B cell (primary cell): ENCODE data around the gene XYLB. TPM values are rescaled to one million over a fixed set of nuclear protein-coding genes. Genes with fewer than 3 reads are reported as not detected.

Experiments
- ATAC-seq: fragments of 200-7000 bp; cut with Tn5 transposase; one replicate; pipeline ENCODE4 v1.10.0; 2021; ENCODE audit warnings: low read depth, mild to moderate bottlenecking, moderate number of reproducible peaks, moderate library complexity
- CTCF ChIA-PET: fragments of 350-600 bp; sonication (Branson Sonifier 250); formaldehyde crosslinking; loops from one replicate; lab custom pipeline; 2021; ENCODE audit warnings: antibody characterized with exemption, inconsistent platforms; lab: Charles Lee
- POLR2A ChIA-PET: fragments of 350-600 bp; sonication (Branson Sonifier 250); formaldehyde crosslinking; loops from one replicate; lab custom pipeline; 2021; ENCODE audit warnings: antibody characterized with exemption; lab: Charles Lee
- DNase-seq: peaks from one replicate; pipeline ENCODE4 v3.0.0; 2013
- H2AFZ ChIP-seq: 2 replicates; pipeline ENCODE4 v1.6.1; 2012; ENCODE audit warnings: mild to moderate bottlenecking, low read depth, low read length; ENCODE audit not compliant: insufficient read depth, poor library complexity, severe bottlenecking
- H3K27ac ChIP-seq, 2 donors: 1 replicate in 1 of 2; 2 replicates in 1 of 2; pipeline ENCODE4 v1.5.1; 2012 to 2013; ENCODE audit warnings: low read length in 2 of 2, mild to moderate bottlenecking in 2 of 2, moderate library complexity in 1 of 2
- H3K27me3 ChIP-seq, 4 experiments: fragments of 200-600 bp in 1 of 4; sonication (generic) in 1 of 4; replicated peaks in 1 of 4; 1 replicate in 2 of 4; 2 replicates in 2 of 4; pipeline versions ENCODE4 v1.6.1 to v1.7.0; 2013 to 2016; ENCODE audit warnings: low read length in 3 of 4, mild to moderate bottlenecking in 2 of 4, mixed read lengths in 1 of 4, moderate library complexity in 1 of 4; ENCODE audit not compliant: insufficient read depth in 4 of 4, control insufficient read depth in 3 of 4; ENCODE audit errors: control extremely low read depth in 1 of 4
- H3K36me3 ChIP-seq, 2 experiments: replicated peaks in 1 of 2; 1 replicate in 1 of 2; 2 replicates in 1 of 2; pipeline versions ENCODE4 v1.6.1 to v1.7.1; 2013; ENCODE audit warnings: low read length in 1 of 2; ENCODE audit not compliant: insufficient read depth in 2 of 2, control insufficient read depth in 1 of 2; ENCODE audit errors: control extremely low read depth in 1 of 2, extremely low read depth in 1 of 2
- H3K4me1 ChIP-seq, 2 donors: fragments of 200-600 bp in 1 of 2; sonication (generic) in 1 of 2; 1 replicate in 1 of 2; 2 replicates in 1 of 2; pipeline versions ENCODE4 v1.5.1 to v1.6.1; 2013 to 2017; ENCODE audit warnings: low read length in 2 of 2; ENCODE audit not compliant: control insufficient read depth in 2 of 2, insufficient read depth in 2 of 2
- H3K4me2 ChIP-seq: replicated peaks from 2 replicates; pipeline ENCODE3; 2012; ENCODE audit warnings: mild to moderate bottlenecking, low read depth, low read length; ENCODE audit not compliant: poor library complexity, severe bottlenecking
- H3K4me3 ChIP-seq, 5 experiments: fragments of 200-600 bp in 1 of 5; sonication (generic) in 1 of 5; 1 replicate in 3 of 5; 2 replicates in 2 of 5; pipeline versions ENCODE4 v1.5.1 to v1.7.0; 2011 to 2016; ENCODE audit warnings: low read length in 4 of 5, mild to moderate bottlenecking in 4 of 5, low read depth in 2 of 5, control low read depth in 1 of 5, moderate library complexity in 1 of 5; ENCODE audit not compliant: insufficient read depth in 1 of 5; ENCODE audit errors: control extremely low read depth in 1 of 5, extremely low read depth in 1 of 5
- H3K79me2 ChIP-seq: fragments of 200-600 bp; sonication (generic); one replicate; pipeline ENCODE4 v1.6.0; 2016; ENCODE audit warnings: low read length; ENCODE audit not compliant: control insufficient read depth, insufficient read depth
- H3K9ac ChIP-seq: fragments of 200-600 bp; sonication (generic); 2 replicates; pipeline ENCODE4 v1.6.1; 2017; ENCODE audit warnings: mild to moderate bottlenecking, low read length, moderate library complexity
- H3K9me3 ChIP-seq, 3 donors: one replicate each; pipeline versions ENCODE4 v1.6.1 to v1.7.1; 2013; ENCODE audit warnings: low read length in 2 of 3; ENCODE audit not compliant: control insufficient read depth in 2 of 3, insufficient read depth in 1 of 3; ENCODE audit errors: control extremely low read depth in 1 of 3
- H4K20me1 ChIP-seq: 2 replicates; pipeline ENCODE4 v1.6.0; 2012; ENCODE audit warnings: mild to moderate bottlenecking, low read length; ENCODE audit not compliant: insufficient read depth, control insufficient read depth, poor library complexity, severe bottlenecking
- H3K27ac Mint-ChIP-seq: one replicate; pipeline ENCODE4 v1.8.0; 2021; ENCODE audit warnings: mixed read lengths
- H3K27me3 Mint-ChIP-seq: one replicate; pipeline ENCODE4 v1.8.0; 2021; ENCODE audit warnings: mixed read lengths
- H3K4me1 Mint-ChIP-seq: one replicate; pipeline ENCODE4 v1.8.0; 2021; ENCODE audit warnings: mixed read lengths
- H3K4me3 Mint-ChIP-seq: one replicate; pipeline ENCODE4 v1.8.0; 2021; ENCODE audit warnings: mixed read lengths
- H3K9me3 Mint-ChIP-seq: one replicate; pipeline ENCODE4 v1.8.0; 2022; ENCODE audit warnings: mixed read lengths; ENCODE audit not compliant: insufficient read depth
- EZH2 ChIP-seq: IDR thresholded peaks from 2 replicates; pipeline ENCODE4 v1.6.1; 2012; ENCODE audit warnings: borderline replicate concordance, low read depth, mild to moderate bottlenecking, moderate library complexity, low read length; ENCODE audit not compliant: insufficient read depth, poor library complexity, severe bottlenecking
- WGBS: methylation state at CpG from one replicate; pipeline ENCODE4 v1.1.5; 2013; ENCODE audit warnings: missing lambda C conversion rate; ENCODE audit not compliant: insufficient coverage; 5-methylcytosine and 5-hydroxymethylcytosine counted together
- intact Hi-C: fragments of 100-400 bp; cut with micrococcal nuclease; formaldehyde crosslinking; loops from one replicate; pipeline ENCODE4 v1.10.0; 2022
- polyA plus RNA-seq: library from polyadenylated mRNA; depleted of rRNA; stranded (reverse); fragments of >200 nt; gene quantifications from 2 replicates; pipeline ENCODE4 v1.2.3, GENCODE V29; 2012
- total RNA-seq, 2 donors: library from RNA; stranded (reverse); fragments of 120-200 nt in 1 of 2; gene quantifications; 1 replicate in 1 of 2; 2 replicates in 1 of 2; pipeline versions ENCODE4 v1.2.3 to v1.2.4, GENCODE V29; 2013 to 2022
- TF ChIP-seq, protein P1 (sequence below): fragments of 200-600 bp; IDR thresholded peaks from one replicate; pipeline ENCODE4 v1.8.0; 2022; ENCODE audit warnings: antibody characterized with exemption, mild to moderate bottlenecking

Gene XYLB
- total and polyA plus RNA-seq, 2 donors (not counting 1 experiment from before 2014, with no cell fraction given) = 0.19 to 0.71 TPM

DNA sequence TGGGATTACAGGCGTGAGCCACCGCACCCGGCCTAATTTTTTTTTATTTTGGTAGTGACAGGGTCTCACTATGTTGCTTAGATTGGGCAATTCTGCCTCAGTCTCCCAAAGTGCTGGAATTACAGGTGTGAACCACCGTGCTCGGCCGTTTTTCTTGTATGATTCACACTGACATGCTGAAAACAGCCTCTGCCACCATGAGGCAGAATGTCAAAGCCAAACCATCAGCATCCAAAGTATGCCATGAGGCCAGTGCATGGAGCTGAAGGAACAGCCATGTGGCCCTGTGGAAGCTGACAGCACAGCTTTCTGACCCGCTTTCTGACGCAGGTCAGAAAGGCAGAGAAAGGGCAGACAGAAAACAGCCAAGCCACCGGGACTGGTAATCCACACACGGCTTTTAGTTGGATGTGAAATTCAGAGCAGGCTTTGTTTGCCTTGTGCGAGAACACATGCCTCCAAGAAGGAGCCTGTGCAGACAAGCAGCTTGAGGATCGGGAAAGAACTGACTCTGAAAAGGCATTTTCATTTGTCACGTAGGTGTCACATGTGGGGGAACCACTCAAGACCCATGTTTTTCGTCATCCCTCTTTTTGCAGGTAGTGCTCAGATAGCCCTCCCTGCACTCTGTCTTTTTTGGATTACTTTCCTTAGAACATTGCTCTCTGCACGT lies 25.1 kb downstream of the XYLB start:
- no peaks in the 10 kb centered on the region for H3K4me1 ChIP-seq
- 89% methylated on average over 14 of the region's 15 CpGs for WGBS
- H3K4me1 Mint-ChIP-seq = no peaks in the 10 kb centered on the region
- H3K9ac ChIP-seq = no peak overlapping the region
- no peaks in the 10 kb centered on the region for H3K27me3 ChIP-seq
- H3K4me2 ChIP-seq = no peak overlapping the region
- ATAC-seq (no peak), DNase-seq (no peak)
- H3K27ac Mint-ChIP-seq = no peak overlapping the region
- H4K20me1 ChIP-seq = no peaks in the 10 kb centered on the region
- H3K27ac ChIP-seq = no peak overlapping the region
- intact Hi-C loops = no loop called here
- TF ChIP-seq, protein P1, sequence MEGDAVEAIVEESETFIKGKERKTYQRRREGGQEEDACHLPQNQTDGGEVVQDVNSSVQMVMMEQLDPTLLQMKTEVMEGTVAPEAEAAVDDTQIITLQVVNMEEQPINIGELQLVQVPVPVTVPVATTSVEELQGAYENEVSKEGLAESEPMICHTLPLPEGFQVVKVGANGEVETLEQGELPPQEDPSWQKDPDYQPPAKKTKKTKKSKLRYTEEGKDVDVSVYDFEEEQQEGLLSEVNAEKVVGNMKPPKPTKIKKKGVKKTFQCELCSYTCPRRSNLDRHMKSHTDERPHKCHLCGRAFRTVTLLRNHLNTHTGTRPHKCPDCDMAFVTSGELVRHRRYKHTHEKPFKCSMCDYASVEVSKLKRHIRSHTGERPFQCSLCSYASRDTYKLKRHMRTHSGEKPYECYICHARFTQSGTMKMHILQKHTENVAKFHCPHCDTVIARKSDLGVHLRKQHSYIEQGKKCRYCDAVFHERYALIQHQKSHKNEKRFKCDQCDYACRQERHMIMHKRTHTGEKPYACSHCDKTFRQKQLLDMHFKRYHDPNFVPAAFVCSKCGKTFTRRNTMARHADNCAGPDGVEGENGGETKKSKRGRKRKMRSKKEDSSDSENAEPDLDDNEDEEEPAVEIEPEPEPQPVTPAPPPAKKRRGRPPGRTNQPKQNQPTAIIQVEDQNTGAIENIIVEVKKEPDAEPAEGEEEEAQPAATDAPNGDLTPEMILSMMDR = no peak
- TF ChIP-seq EZH2 = no peak
- peaks cover 0 to 2% (median 0%) of the 10 kb centered on the region in 3 donors for H3K9me3 ChIP-seq
- POLR2A ChIA-PET = no interaction called here
- no peaks in the 10 kb centered on the region for H3K9me3 Mint-ChIP-seq
- H3K79me2 ChIP-seq = no peaks in the 10 kb centered on the region
- no peaks in the 10 kb centered on the region for H3K36me3 ChIP-seq
- H3K4me3 Mint-ChIP-seq = no peak overlapping the region
- no peaks in the 10 kb centered on the region for H3K27me3 Mint-ChIP-seq
- CTCF ChIA-PET = no interaction called here
- H3K4me3 ChIP-seq = no peak overlapping the region
- no peak overlapping the region for H2AFZ ChIP-seq

DNA sequence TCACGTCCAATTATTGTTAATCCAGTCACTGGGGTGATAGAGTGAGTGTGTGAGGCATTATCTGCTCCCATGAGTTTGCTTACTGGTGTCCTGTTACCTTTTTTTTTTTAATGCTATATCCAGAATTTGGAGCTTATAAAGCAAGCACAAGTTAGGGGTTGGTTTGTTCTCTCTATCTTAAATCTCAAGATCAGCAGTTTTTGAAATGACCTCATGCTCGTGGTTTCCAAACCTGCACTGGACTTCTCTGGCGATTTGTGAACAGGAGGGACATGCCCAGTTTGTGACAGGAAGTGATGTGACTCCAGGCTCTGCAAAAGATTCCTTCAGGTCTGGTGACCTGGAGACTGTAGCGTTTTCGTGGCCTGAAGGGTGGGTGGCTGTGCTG lies 25.6 kb downstream of the XYLB start:
- no peak for ATAC-seq

More for the DNA sequence above, 25.6 kb downstream of the XYLB start:
- no peaks in the 10 kb centered on the region for H3K36me3 ChIP-seq
- TF ChIP-seq EZH2 = no peak
- TF ChIP-seq, protein P1 = no peak
- Mint-ChIP-seq H3K4me1 (no peaks in the 10 kb centered on the region), H3K27ac (no peak overlapping the region), H3K9me3 (no peaks in the 10 kb centered on the region), H3K27me3 (no peaks in the 10 kb centered on the region), H3K4me3 (no peak overlapping the region)
- intact Hi-C loops = no loop called here
- POLR2A ChIA-PET = no interaction called here
- 94% methylated on average over 4 of the region's 5 CpGs for WGBS
- H3K27me3 ChIP-seq = no peaks in the 10 kb centered on the region
- H3K4me3 ChIP-seq = no peak overlapping the region
- no peaks in the 10 kb centered on the region for H4K20me1 ChIP-seq
- H3K4me1 ChIP-seq = no peaks in the 10 kb centered on the region
- H3K4me2 ChIP-seq = no peak overlapping the region
- peaks cover 0 to 2% (median 0%) of the 10 kb centered on the region in 3 donors for H3K9me3 ChIP-seq
- CTCF ChIA-PET = no interaction called here
- H3K79me2 ChIP-seq = no peaks in the 10 kb centered on the region
- no peak for DNase-seq
- no peak overlapping the region for H3K27ac ChIP-seq
- no peak overlapping the region for H2AFZ ChIP-seq
- no peak overlapping the region for H3K9ac ChIP-seq
